LNCaP clone FGC (cell line): Measurements from ENCODE around the gene KMT2E.
"Not testable (repeated sequence)": the region's sequence is repeated elsewhere in the genome, so short reads cannot be mapped to it uniquely, and the experiment has no call there.

Source experiments
- DNase-seq: peaks from one replicate; pipeline ENCODE4 v3.0.0-alpha.2; 2011; ENCODE audit warnings: low read depth
- H3K4me3 ChIP-seq: 2 replicates; pipeline ENCODE4 v1.5.1; 2011; ENCODE audit warnings: mild to moderate bottlenecking, low read depth, low read length, control low read depth
- CTCF ChIP-seq: IDR thresholded peaks from 2 replicates; pipeline ENCODE4 v1.5.1; 2012; ENCODE audit warnings: mild to moderate bottlenecking; ENCODE audit not compliant: control insufficient read depth, insufficient read depth; ENCODE audit errors: extremely low read depth

The KMT2E gene

DNA sequence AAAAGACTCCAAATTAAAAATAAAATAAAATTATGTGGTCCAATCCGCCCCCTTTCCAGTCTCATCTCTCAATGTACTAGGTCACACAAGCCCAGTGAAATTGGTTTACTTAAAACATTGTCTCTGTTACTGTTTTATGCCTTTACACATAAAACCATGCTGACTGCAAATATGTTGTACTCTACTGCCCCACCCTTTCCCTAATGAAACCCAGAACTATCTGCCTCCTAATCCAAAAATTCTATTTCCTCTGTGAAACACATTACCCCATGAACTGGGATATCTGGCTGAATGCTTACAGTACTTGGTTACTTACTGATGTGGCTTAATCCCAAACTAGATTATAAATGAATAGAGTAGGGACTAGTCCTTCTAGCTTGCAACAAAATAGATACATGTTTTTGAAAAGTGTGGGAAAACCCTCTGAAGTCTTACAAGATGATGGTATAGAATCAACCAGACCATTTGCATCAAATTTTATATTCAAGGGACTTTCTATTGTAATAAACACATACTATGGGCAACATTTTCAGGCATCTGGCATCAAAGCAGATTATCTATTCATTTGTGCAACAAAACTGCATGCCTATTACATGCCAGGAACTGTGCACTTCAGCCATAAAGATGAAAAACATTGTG, 10.0 kb upstream of the KMT2E start:
- H3K4me3 ChIP-seq: no peak overlapping the region
- DNase-seq: no peak
- no peak for TF ChIP-seq CTCF

DNA sequence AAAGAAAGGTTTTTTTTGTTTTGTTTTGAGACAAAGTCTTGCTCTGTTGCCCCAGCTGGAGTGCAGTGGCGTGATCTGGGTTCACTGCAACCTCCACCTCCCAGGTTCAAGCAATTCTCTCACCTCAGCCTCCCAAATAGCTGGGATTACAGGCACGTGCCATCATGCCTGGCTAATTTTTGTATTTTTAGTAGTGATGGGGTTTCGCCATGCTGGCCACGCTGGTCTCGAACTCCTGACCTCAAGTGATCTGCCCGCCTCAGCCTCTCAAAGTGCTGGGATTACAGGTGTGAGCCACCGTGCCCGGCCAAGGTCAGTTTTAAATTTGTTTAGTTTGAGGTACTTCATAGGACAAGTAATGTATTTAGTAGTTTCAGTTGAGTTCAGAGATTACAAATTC, 9.0 kb upstream of the KMT2E start:
- DNase-seq, H3K4me3 ChIP-seq: not testable (repeated sequence)

- DNase-seq, H3K4me3 ChIP-seq: not testable (repeated sequence)
These were observed 8.5 kb upstream of the KMT2E start for GRCh38 chr7:105005486-105005885.

GRCh38 chr7:105006367-105007136, 7.5 kb upstream of the KMT2E start:
- DNase-seq: peak; percentile 91
- H3K4me3 ChIP-seq: peak overlapping the region; percentile 37
- TF ChIP-seq CTCF: no peak

GRCh38 chr7:105007298-105007697, 6.7 kb upstream of the KMT2E start:
- no peak for DNase-seq
- no peak overlapping the region for H3K4me3 ChIP-seq
- TF ChIP-seq CTCF: no peak

DNA sequence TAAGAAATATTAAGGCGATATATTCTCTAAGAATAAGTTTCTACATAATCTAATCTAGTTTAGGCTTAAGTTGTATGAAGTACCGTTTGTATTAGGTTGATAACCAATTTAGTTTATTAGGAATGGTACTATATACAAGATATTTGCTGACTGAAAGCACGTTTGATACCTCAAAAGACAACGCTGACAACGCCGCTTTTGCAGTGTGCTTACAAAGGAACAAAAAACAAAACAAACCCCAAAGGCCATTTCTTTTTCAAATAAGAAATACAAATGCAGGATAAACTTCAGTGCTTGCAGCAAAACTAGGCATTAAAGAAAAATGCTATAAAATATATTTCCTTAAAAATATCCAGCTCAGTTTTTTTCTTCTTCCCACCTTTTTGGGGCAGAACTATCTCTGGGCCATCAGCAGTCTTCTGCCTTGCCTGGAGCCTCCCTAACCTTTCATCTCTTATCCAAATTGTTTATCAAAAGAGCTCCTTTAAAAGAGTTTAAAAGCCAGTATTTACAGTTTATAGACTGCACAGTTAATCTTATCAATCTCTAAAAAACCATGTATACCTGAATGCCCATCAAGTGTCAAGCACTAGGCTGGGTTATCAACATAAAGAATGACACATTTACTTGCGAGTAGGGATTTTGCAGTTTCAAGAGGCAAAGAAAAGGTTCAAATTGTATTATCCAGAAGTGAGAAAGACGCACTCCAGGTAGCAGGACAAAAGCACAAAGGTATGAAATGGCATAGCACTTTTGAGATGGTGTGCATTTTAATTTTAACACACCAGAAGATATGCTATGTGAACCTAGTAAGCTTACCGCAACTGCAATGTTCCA, 4.1 kb upstream of the KMT2E start:
- H3K4me3 ChIP-seq: peak overlapping the region; percentile 95
- no peak for DNase-seq
- no peak for TF ChIP-seq CTCF

- no peak for TF ChIP-seq CTCF
- peak overlapping the region; percentile 95 for H3K4me3 ChIP-seq
- DNase-seq: no peak
These were observed 3.4 kb upstream of the KMT2E start for GRCh38 chr7:105010504-105011130.
